ENCODE results near the gene CCDC51.
"Not testable (repeated sequence)": the region's sequence is repeated elsewhere in the genome, so short reads cannot be mapped to it uniquely, and the experiment has no call there.

The CCDC51 gene

DNA sequence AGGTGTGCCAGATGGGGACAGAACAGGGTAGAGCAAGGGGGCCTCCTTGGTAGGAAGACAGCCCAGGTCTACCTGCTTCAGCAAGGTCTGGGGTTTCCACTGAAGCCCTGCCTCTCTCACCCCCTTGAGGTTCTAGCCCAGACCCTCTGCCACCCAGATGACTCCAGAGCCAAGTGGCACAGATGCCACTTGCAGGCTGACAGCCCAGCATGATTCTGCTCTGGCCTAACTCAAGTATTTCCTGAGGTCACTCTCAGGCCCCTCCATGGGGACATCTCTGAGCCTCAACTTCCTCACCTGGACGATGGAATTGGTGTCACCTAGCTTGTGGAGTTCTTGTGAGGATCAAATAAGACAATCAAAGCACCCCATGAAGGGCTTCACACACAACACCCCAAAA lies 33.9 kb downstream of the CCDC51 start:
- DNase-seq (ENCODE audit: low read depth): no peak

DNA sequence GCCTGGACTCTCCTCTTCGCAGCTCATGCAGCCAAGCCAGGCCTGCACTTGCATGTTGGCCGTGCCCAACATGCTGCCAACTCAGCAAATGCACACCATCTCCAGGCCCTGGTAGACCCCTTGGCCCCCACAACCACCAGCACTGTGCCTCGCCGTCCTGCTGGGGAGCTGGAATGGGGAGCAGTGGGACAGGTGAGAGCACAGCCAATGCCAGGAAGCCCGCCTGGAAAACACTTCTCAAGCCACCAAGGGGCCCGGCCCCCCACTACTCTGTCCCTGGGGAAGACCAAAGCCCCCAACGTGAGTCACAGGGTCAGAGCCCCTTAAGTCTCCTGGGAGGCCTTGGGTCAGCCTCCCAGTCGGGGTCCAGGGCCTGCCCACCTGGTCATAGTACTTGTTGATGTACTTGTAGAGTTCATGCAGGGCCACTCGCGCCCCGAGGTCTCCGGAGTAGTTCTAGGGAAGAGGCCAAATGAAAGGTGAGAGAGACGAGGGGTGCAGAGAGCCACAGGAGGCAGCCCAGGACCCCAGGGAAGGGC lies 34.5 kb downstream of the CCDC51 start:
- DNase-seq (ENCODE audit: low read depth): no peak

DNA sequence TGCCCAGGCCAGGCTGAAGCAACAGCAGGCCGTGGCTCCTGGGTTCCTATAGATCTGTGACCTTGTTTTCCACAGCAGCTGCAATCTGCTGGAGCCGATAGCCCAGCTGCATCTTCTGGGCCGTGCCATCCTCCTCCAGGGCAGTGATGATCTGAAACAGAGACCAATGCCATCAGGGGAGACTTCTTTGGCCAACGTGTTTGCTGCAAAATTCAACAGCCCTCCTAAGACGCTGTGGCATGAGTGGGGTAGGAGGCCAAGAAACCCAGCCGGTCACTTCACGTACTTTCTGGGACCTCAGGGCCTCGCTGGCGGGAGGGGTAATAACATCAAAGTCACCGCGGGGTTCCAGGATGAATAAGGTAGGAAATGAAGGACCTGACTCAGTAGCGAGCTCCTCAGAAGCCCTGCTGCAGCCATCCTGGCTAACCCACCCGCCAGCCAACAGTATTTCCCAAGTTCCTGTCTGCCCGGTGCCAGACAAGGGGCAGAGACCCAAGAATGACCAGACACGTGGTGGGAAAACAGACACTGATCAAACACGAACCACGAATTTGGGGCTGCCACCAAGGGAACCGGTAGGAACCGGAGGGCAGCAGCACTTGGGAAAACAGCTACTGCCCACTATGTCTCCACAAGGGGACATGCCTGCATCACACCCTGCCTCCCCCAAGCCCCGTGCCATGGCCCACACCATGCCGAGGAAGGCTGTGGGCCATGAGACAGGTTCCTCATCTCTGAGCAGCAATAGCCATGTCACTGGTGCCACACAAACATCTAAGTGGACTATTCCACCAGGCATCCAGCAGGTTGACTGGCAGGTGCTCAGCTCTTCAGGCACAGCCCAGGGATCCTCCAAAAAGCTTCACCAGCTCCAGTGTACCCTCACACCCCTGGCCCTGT lies 35.2 kb downstream of the CCDC51 start:
- no peak for DNase-seq (ENCODE audit: low read depth)

DNA sequence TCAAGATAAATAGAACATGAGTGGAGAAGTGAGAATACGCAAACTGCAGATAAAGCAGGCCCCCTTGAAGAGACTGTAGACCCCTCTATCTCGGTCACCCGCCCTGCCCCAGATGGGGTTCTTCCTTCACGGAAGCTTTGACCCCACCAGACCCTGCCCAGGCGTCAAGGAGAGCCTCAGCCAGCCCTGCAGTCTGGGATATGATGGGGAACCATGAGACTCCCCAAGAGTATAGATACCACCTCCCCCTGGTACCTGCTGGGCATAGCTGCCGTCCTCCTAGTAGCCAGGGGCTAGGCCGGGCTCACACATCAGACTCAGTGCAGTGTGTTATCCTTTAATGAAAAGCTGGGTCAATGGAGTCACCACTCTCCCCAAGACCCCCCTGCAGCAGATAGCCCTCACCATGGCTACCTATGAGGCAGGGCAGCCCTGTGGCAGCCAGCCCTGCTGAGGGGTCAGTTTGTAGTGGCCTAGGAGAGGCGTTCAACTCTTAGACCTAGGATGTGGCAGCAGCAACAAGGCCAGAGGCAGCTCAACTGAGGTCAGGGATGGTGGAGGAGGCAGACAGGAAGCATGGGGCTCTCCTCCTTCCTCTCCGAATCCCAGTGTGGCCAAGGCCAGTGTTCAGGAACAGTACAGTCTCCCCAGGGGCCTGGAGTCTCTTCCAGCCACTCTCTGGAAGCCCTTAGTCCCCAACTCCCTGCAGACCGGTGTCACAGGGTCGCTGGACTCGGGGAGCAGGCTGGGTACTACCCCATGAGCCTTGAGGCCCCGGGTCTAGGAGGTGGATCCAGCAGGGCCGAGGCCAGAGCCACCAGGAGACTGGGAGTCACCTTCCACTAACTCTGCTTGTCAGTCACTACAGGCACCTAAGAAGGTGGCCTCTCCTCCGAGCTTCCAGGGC lies 36.1 kb downstream of the CCDC51 start:
- no peak for DNase-seq (ENCODE audit: low read depth)

DNA sequence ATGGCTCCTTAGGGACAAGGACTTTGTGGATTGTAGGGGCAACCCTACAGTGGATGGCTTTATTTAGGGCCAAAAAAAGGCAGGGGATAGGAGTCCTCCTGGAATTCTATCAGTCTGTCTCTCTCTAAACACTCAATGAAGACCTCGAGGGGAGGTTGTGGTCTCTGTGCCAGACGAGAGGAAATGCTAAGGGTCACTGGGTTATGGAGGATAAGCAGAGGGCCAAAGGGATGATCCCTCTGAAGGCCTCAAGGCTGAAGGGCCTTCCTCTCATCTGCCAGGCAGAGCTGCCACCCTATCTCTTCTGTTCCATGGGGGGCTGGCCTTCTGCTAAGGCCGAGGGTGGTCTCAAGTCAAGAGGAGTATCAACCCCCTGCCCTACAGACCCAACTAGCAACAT lies 37.0 kb downstream of the CCDC51 start:
- no peak for DNase-seq (ENCODE audit: low read depth)

DNA sequence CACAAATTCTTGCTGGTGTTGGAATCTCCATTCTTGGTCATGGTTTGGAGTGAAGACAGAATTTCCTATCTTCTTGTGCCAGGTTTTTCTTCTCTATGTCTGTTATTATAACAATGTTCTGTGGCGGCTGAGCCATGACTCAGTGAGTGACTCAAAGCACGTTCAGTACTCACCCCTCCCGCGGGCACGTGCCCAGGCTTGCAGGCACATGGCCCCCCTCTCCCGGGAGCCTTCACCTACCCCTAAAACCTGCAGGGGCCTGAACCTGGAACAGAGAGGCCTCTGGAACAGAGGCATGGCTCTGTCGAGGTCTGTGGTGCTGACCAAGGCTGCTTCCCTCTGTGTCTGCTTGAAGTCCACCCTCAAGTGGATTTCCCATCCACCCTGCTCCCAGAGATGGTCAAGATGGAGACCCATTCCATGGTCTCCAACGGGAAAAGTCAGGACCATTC lies 37.6 kb downstream of the CCDC51 start:
- DNase-seq (ENCODE audit: low read depth): peak; percentile 91

DNA sequence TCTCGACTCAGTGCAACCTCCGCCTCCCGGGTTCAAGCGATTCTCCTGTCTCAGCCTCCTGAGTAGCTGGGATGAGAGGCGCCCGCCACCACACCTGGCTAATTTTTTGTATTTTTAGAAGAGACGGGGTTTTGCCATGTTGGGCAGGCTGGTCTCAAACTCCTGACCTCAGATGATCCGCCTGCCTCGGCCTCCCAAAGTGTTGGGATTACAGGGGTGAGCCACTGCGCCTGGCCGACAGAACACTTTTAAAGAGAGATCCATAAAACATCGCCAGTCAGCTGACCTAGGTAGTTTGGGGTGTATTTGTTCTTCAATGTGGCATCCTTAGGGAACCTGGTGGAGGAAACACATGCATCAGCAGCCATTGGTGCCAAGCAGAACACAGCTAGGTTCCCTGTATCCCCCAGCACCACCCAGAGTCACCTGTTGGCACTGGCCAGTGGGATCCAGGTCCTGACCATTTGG lies 38.5 kb downstream of the CCDC51 start:
- not testable (repeated sequence) for DNase-seq (ENCODE audit: low read depth)

DNA sequence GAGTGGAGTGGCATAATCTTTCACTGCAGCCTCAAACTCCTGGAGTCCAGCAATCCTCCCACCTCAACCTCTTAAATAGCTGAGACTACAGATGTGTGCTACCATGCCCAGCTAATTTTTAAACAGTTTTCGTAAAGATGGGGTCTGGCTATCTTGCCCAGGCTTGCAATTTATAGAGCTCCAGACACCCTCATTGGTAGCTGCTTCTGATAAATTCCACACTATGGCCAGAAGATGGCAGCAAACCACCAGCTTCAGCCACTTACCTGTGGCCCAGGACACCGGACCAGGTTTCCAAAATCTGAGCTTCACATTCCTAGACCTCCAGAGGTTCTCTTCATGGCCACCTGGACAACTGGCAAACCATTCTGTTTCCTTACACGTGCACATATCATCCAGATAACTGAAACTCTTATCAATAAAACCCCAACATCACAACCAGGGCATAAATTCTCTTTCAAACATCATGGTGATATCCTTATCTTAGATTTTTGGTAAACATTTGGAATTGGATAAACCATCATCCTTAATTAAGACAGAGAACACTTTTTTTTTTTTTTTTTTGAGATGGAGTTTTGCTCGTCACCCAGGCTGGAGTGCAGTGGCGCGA lies 39.0 kb downstream of the CCDC51 start:
- peak; percentile 27 for DNase-seq (ENCODE audit: low read depth)

DNA sequence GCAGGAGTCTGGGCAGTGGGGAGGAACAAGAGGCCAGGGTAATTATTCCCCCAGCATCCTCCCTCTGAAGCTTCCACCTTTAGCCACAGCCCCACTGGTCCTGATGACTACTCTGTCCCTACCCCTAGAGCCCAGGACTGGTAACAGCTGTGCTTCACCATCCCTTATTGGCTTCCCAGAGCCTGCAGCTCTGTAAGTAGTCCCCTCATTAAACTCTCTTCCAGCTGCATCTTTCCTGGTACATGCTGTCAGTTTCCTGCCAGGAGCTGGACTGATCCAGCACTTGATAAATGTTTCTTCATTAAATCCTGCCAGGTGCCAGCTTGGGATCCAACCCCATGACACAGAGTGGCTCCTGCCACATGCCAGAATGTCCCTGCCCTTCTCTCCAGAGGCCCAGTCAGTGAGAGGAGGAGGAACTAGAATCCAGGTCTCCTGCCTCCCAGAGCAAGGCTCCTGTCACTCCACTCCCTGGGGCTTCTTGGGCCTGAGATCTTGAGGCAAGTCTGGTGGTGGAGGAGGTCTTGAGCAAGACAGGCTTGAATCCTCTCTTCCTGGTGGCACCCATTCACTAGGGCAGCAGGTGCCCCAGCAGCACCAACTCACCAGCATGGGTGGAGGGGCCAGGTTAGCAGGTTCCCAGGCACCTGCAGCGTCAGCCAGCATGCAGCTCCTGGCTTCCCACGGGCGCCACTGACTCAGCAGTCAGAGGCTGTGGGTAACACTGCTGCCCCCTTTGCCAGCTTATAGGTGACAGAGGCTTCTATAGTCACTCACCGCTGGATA lies 40.3 kb downstream of the CCDC51 start:
- no peak for DNase-seq (ENCODE audit: low read depth)

DNA sequence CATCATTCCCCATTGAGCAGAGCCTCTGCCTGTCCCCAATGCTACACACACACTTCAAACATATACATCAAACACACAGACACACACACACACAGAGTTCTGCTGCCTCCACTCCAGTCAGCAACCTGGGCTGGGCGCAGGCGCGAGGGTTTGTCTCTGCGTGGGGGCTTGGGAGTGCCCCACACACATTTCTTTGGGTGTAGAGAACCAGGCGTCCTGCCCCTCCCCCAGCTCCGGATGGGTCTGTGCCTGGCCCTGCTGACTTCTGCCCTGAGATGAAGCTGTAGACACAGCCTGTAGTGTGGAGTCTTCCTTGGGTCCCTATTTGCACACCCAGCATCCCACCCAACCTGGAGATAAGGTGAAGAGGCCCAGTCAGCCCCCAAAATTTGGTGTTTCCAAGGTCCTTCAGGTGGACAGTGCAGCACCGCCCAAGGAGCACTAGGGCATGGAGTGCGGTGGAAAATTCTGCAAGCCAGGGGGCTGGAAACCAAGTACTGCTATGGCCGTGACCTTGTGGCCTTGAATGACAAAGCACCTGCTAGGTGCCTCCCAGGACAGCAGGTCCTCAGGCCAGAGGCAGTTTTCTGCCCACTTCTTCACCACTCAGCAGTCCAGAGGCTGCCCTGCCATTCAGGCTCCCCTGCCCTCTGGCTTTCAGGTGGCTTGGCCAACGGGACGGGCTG lies 41.1 kb downstream of the CCDC51 start:
- no peak for DNase-seq (ENCODE audit: low read depth)

DNA sequence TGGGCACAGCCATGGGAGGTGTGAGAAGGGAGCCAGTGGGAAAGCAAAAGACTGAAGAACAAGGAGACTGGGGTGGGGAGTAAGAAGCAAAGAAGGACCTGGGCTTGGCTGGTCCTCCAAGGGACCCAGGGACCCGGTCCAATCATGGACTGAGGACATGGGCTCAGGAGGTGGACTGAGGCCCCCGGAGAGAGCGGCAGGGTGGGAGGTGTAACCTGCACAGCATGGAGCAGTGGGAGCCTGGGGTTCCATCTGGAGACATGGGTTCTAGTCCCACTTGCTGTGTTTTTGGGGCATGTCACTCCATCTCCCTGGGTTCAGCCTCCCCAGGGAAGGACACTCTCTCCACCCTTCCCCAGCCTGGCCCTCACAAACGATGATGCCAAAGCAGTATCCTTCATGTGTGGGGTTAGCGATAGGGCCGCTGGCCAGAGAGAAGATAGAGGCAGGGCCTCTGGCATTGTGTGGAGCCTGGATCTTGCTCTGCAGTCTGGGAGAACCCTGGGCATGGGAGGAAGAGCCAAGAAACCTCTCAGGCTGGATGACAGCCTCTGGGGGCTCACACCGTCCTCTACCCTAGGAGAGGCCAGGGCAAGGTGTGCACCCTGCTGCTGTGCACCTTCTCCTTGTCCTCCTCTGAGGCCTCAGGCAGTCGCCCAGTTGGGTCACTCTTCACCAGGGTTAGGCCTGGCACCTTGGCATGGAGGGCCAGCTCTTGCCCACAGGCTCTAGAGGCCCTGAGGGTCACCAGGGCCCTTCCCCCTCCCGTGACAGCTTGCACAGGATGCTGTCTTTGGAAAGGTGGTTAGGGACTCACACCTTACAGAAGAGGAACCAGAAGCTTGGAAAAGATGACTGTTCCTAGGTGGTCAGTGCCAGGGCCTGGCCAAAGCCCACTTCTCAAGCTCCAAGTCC lies 41.9 kb downstream of the CCDC51 start:
- no peak for DNase-seq (ENCODE audit: low read depth)

DNA sequence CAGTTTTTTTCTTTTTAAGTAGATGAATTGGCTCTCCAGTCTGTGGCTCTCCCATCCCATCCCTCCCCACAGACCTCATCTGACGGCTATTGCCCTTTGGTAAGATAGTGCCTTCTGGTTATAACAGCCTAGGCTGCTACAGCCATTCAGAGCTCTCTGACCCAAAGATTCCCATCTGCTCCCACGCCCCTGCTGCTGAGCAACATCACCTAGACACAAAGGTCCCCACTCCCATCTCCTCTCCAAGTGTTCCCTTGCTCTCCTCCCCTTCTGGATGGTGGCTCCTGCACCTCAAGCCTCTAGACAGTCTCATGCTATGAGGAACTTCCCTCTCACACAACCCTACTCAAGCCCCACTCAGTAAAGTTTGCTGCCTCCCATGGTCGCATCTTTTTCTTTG lies 44.2 kb downstream of the CCDC51 start:
- no peak for DNase-seq (ENCODE audit: low read depth)

DNA sequence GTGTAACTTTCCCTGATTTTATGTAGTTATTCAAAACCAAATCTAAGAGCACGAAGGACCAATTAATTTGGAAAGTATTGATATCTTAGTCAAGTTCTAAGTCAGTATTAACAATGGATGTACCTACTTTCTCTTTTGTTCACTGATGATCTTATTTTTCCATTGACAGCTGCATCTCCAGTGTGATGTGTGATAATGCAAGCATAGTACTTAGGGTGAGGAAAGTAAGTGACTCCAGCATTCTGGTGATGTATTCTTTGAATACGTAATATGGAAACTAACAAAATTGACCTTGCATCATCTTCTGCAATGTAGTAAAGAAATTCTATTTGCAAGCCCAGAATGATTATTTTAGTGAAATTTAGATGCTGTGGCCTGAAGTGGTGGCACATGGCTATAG lies 45.5 kb downstream of the CCDC51 start:
- no peak for DNase-seq (ENCODE audit: low read depth)

DNA sequence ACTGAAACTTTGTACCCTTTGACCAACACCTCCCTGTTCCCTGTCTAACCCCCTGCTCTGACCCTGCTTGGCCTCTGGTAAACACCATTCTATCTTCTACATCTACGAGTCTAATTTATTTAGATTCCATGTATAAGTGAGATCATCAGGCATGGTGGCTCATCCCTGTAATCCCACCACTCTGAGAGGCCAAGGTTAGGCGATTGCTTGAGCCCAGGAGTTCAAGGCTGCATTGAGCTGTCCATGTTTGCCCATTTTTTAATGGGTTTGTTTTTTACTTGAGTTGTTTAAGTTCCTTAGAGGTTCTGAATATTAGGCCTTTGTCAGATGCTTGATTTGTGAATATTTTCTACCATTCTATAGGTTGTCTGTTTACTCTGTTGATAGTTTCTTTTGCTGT lies 51.0 kb downstream of the CCDC51 start:
- DNase-seq (ENCODE audit: low read depth): no peak

DNA sequence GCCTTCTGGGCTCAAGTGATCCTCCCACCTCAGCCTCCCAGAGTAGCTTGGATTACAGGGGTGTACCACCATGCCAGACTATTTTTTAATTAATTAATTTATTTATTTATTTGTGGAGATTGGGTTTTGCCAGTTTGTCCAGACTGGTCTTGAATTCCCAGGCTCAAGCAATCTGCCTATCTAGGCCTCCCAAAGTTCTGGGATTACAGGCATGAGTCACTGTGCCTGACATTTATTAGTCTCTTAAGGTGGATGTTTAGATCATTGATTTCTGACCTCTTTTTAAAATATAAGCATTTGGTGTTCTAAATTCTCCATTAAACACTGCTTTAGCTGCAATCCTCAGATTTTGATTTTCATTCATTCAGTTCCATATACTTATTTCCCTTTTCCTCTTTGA lies 52.3 kb downstream of the CCDC51 start:
- no peak for DNase-seq (ENCODE audit: low read depth)
